ENCODE data around the gene TRERF1. TPM values are rescaled to one million over a fixed set of nuclear protein-coding genes. Genes with fewer than 3 reads are reported as not detected.

The TRERF1 gene
- total RNA-seq, 6 donors from 2014 or later = 2.0 to 7.3 (median 5.4) TPM

DNA sequence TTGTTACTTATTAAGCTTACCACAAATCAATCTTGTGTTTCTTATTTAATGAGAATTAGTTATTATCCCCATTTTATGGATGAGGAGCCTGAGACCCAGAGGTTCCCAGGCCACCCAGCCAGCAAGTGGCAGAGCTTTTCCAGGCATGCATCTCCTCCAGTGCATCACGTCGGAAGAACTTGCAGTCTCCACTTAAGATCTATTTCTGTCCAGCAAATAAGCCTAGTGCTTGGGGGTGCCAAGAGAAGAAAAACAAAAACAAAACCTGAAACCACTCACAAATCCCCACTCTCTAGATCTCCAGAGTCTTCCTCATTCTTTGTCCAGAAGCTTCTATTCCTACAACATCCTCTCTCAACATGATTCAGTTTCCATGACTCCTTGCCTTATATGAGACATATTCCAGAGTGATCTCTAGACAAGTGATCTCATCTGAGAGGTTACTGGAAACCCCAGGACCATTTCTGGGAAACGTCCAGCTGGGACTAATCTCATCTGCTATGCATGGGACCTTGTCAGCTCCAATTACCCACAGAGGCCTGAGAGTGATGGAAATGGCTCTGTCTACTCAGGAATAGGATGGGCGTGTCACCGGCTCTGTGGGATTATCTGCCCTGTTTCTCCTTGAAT is 261.1 kb downstream of the TRERF1 start:
- Histone ChIP-seq H3K4me3 (no peak overlapping the region), H3K36me3 (no peaks in the 10 kb centered on the region), H3K9me3 (no peaks in the 10 kb centered on the region), H3K27ac (no peak overlapping the region), H3K27me3 (no peaks in the 10 kb centered on the region), H3K4me1 (no peaks in the 10 kb centered on the region)
- DNase-seq (no peak), ATAC-seq (ENCODE audit: low FRiP score in 2 of 2) (no peak)
- TF ChIP-seq POLR2A (IDR thresholded peaks at IDR 0.05) = no peak
- TF ChIP-seq CTCF (IDR thresholded peaks at IDR 0.05) = no peak
- no peak for TF ChIP-seq EP300 (IDR thresholded peaks at IDR 0.05)
- no peak for TF ChIP-seq POLR2AphosphoS5 (IDR thresholded peaks at IDR 0.05)
- WGBS, 2 donors = 81 to 85% methylated on average over 5 of the region's 5 CpGs

DNA sequence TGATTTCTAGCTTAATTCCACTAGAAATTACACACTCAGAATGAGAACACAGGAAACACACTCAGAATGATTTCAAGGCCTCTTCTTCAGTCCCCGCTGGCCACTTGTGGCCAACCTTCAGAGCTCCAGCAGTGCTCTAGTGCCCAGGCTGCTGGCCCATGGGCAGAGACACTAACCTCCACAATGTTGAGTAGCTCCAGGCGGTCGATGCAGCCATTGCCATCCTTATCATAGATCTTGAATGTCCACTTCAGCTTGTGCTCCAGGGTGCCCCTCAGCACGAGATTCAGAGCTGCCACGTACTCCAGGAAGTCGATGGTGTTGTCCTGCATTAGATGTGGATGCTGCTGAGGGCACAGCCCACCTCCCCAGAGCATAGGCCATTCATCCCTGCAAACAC is 263.3 kb downstream of the TRERF1 start:
- no peak for TF ChIP-seq POLR2A (IDR thresholded peaks at IDR 0.05)
- no peak for TF ChIP-seq CTCF (IDR thresholded peaks at IDR 0.05)
- no peak for TF ChIP-seq POLR2AphosphoS5 (IDR thresholded peaks at IDR 0.05)
- TF ChIP-seq EP300 (IDR thresholded peaks at IDR 0.05) = no peak
- Histone ChIP-seq H3K9me3 (no peaks in the 10 kb centered on the region), H3K27ac (no peak overlapping the region), H3K27me3 (no peaks in the 10 kb centered on the region), H3K4me1 (no peaks in the 10 kb centered on the region), H3K4me3 (no peak overlapping the region), H3K36me3 (no peaks in the 10 kb centered on the region)
- no peak for ATAC-seq (ENCODE audit: low FRiP score in 2 of 2)
- DNase-seq = no peak
- 84 to 91% methylated on average over 5 to 6 of the region's 6 CpGs for WGBS, 2 donors

DNA sequence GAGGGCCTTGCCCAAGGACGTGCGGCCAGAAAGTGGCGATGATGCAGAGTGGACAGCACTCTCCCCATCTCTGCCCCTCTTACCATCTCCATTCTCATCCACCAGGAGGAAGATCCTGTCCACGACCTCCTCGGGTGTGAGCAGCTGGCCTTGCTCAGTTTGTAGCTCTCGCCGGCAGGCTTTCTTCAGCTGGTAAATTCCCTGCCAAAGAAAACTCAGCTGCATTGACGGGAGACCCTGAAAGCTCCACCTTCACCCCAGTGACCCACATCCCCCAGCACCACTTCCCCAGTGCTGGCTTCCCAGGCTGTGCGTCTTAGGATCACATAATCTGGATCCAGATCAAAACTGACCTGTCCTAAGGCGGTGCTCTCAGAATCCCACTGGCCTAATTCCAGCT is 266.1 kb downstream of the TRERF1 start:
- Histone ChIP-seq H3K36me3 (no peaks in the 10 kb centered on the region), H3K4me3 (no peak overlapping the region), H3K4me1 (no peaks in the 10 kb centered on the region), H3K9me3 (no peaks in the 10 kb centered on the region), H3K27me3 (no peaks in the 10 kb centered on the region), H3K27ac (no peak overlapping the region)
- ATAC-seq (ENCODE audit: low FRiP score in 2 of 2) (peak in 1 of 2 donors; percentile 30), DNase-seq (no peak)
- TF ChIP-seq CTCF (IDR thresholded peaks at IDR 0.05) (no peak), EP300 (IDR thresholded peaks at IDR 0.05) (no peak), POLR2A (IDR thresholded peaks at IDR 0.05) (no peak), POLR2AphosphoS5 (IDR thresholded peaks at IDR 0.05) (no peak)
- WGBS, 2 donors = 77 to 81% methylated on average over 9 to 10 of the region's 10 CpGs

GRCh38 chr6:42184475-42184874 is 267.3 kb downstream of the TRERF1 start:
- TF ChIP-seq POLR2AphosphoS5 (IDR thresholded peaks at IDR 0.05) = no peak
- TF ChIP-seq POLR2A (IDR thresholded peaks at IDR 0.05) = no peak
- TF ChIP-seq CTCF (IDR thresholded peaks at IDR 0.05) = no peak
- no peak for TF ChIP-seq EP300 (IDR thresholded peaks at IDR 0.05)
- Histone ChIP-seq H3K27ac (no peak overlapping the region), H3K27me3 (no peaks in the 10 kb centered on the region), H3K4me1 (no peaks in the 10 kb centered on the region), H3K4me3 (no peak overlapping the region), H3K9me3 (no peaks in the 10 kb centered on the region), H3K36me3 (no peaks in the 10 kb centered on the region)
- WGBS, 2 donors = 90 to 100% methylated on average over 2 to 4 of the region's 4 CpGs
- ATAC-seq (ENCODE audit: low FRiP score in 2 of 2) (no peak), DNase-seq (no peak)

DNA sequence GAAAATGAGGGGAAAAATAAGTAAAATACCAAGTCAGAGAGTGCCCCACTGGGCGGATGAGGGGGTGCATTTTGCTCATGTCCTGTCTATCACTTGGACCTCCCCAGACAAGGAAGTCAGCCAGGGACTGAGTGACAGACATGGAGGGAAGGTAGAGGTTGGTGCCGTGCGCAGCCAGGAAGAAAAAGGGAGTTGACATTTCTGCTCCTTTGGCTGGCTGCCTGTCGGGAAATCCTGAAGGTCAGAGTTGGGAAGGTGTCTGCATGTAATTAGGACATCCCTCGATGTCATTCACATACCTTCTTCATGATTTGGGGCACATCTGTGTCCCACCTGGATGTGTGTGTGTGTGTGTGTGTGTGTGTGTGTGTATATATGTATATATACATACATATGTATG is 269.6 kb downstream of the TRERF1 start:
- DNase-seq (no peak), ATAC-seq (ENCODE audit: low FRiP score in 2 of 2) (no peak)
- Histone ChIP-seq H3K27ac (no peak overlapping the region), H3K36me3 (no peaks in the 10 kb centered on the region), H3K27me3 (no peaks in the 10 kb centered on the region), H3K4me3 (no peak overlapping the region), H3K4me1 (peaks cover 0 to 3% (median 0%) of the 10 kb centered on the region in 4 donors), H3K9me3 (no peaks in the 10 kb centered on the region)
- WGBS, 2 donors = 63 to 73% methylated on average over 5 of the region's 5 CpGs
- TF ChIP-seq EP300 (IDR thresholded peaks at IDR 0.05) (no peak), CTCF (IDR thresholded peaks at IDR 0.05) (no peak), POLR2A (IDR thresholded peaks at IDR 0.05) (no peak), POLR2AphosphoS5 (IDR thresholded peaks at IDR 0.05) (no peak)

Measured in upper lobe of left lung (tissue), 6 donors.